GM12878 (cell line): ENCODE data around the gene MTHFD1L. TPM values are rescaled to one million over a fixed set of nuclear protein-coding genes. Genes with fewer than 3 reads are reported as not detected.

Experiments
- ATAC-seq: fragments of 200-7000 bp; cut with Tn5 transposase; 3 replicates; pipeline ENCODE4 v1.9.1; 2020; ENCODE audit warnings: mild to moderate bottlenecking, moderate library complexity
- BruUV-seq: library from RNA; stranded (reverse); fragments of 400-500 nt; replicated peaks from 2 replicates; lab custom pipeline; 2021; lab: Mats Ljungman, UMichigan
- CTCF ChIA-PET: fragments of 300-600 bp; sonication (Branson Sonifier 250); formaldehyde crosslinking; extraction: SDS; loops from one replicate; lab custom pipeline; 2021; ENCODE audit warnings: inconsistent platforms; lab: Yijun Ruan, JAX
- POLR2A ChIA-PET: fragments of 350-600 bp; formaldehyde crosslinking; extraction: SDS; loops from one replicate; lab custom pipeline; 2021; ENCODE audit warnings: inconsistent platforms; lab: Charles Lee
- RAD21 ChIA-PET: fragments of 300-600 bp; sonication (Branson Sonifier 250); formaldehyde crosslinking; loops from one replicate; lab custom pipeline; 2023; ENCODE audit warnings: antibody characterized with exemption; ENCODE audit not compliant: unreplicated experiment; lab: Charles Lee
- SMC1A ChIA-PET: fragments of 300-600 bp; sonication (Branson Sonifier 250); formaldehyde crosslinking; loops from one replicate; lab custom pipeline; 2023; ENCODE audit not compliant: unreplicated experiment, uncharacterized antibody; lab: Charles Lee
- DNase-seq: peaks from one replicate; pipeline ENCODE4 v3.0.0-alpha.2; 2011; ENCODE audit warnings: low read depth, low spot score
- FAIRE-seq: peaks from 3 replicates; lab custom pipeline; 2011; peaks lifted over from hg19 to GRCh38; lab: Jason Lieb, UNC
- H2AFZ ChIP-seq: 2 replicates; pipeline ENCODE4 v1.6.0; 2011; ENCODE audit warnings: low read depth, low read length, control low read depth; ENCODE audit not compliant: control insufficient read depth
- H3K27ac ChIP-seq: 2 replicates; pipeline ENCODE4 v1.5.1; 2011; ENCODE audit warnings: control low read depth; ENCODE audit not compliant: control insufficient read depth, insufficient read depth
- H3K27me3 ChIP-seq, 2 experiments: replicated peaks in 1 of 2; 2 replicates each; pipeline versions ENCODE4 v1.6.0 to v1.6.1; 2011; ENCODE audit warnings: low read length in 1 of 2; ENCODE audit not compliant: control insufficient read depth in 2 of 2, insufficient read depth in 2 of 2
- H3K36me3 ChIP-seq, 2 experiments: 2 replicates each; pipeline ENCODE4 v1.5.1; 2011; ENCODE audit warnings: low read length in 1 of 2; ENCODE audit not compliant: control insufficient read depth in 2 of 2, insufficient read depth in 2 of 2
- H3K4me1 ChIP-seq: 2 replicates; pipeline ENCODE4 v1.6.1; 2011; ENCODE audit warnings: mild to moderate bottlenecking, low read length, moderate library complexity, mixed read lengths; ENCODE audit not compliant: control insufficient read depth, insufficient read depth
- H3K4me2 ChIP-seq: 2 replicates; pipeline ENCODE4 v1.6.0; 2011; ENCODE audit warnings: control low read depth; ENCODE audit not compliant: control insufficient read depth, insufficient read depth
- H3K4me3 ChIP-seq: fragments of 200-600 bp; sonication (generic); 2 replicates; pipeline ENCODE4 v1.5.1; 2016
- H3K79me2 ChIP-seq: 2 replicates; pipeline ENCODE4 v1.6.0; 2011; ENCODE audit warnings: low read length; ENCODE audit not compliant: control insufficient read depth, insufficient read depth
- H3K9ac ChIP-seq: 2 replicates; pipeline ENCODE4 v1.8.0; 2011; ENCODE audit warnings: low read length, control low read depth, mixed read lengths; ENCODE audit not compliant: control insufficient read depth, insufficient read depth
- H3K9me3 ChIP-seq: replicated peaks from 3 replicates; pipeline ENCODE4 v1.5.1; 2011; ENCODE audit warnings: mild to moderate bottlenecking, low read length; ENCODE audit not compliant: control insufficient read depth, insufficient read depth
- H4K20me1 ChIP-seq: 2 replicates; pipeline ENCODE4 v1.6.0; 2011; ENCODE audit not compliant: control insufficient read depth, insufficient read depth
- ATF7 ChIP-seq: fragments of 450-650 bp; IDR thresholded peaks from 2 replicates; pipeline ENCODE4 v1.6.1; 2016; ENCODE audit warnings: low read depth, mild to moderate bottlenecking
- BACH1 ChIP-seq: fragments of 450-650 bp; IDR thresholded peaks from 2 replicates; pipeline ENCODE4 v1.6.1; 2017; ENCODE audit warnings: mild to moderate bottlenecking, borderline replicate concordance
- CHD1 ChIP-seq: IDR thresholded peaks from 2 replicates; pipeline ENCODE4 v1.6.1; 2012; ENCODE audit warnings: low read depth, low read length, improper control_type of control experiment
- DPF2 ChIP-seq: fragments of 450-650 bp; IDR thresholded peaks from 2 replicates; pipeline ENCODE4 v1.6.1; 2017; ENCODE audit warnings: mild to moderate bottlenecking
- ESRRA ChIP-seq: IDR thresholded peaks from 2 replicates; pipeline ENCODE4 v1.6.1; 2012; ENCODE audit warnings: mild to moderate bottlenecking, low read length, improper control_type of control experiment
- HDAC2 ChIP-seq: fragments of 200-600 bp; sonication (generic); IDR thresholded peaks from 2 replicates; pipeline ENCODE4 v1.6.1; 2017
- JUND ChIP-seq: IDR thresholded peaks from 2 replicates; pipeline ENCODE4 v1.6.1; 2012; ENCODE audit warnings: low read depth, mild to moderate bottlenecking, low read length, improper control_type of control experiment, moderate library complexity
- MEF2A ChIP-seq: IDR thresholded peaks from 2 replicates; pipeline ENCODE4 v1.6.1; 2011; ENCODE audit warnings: low read depth, mild to moderate bottlenecking, low read length, moderate library complexity; ENCODE audit not compliant: insufficient read depth
- MYB ChIP-seq: fragments of 150-350 bp; IDR thresholded peaks from 2 replicates; pipeline ENCODE4 v1.6.1; 2014; ENCODE audit warnings: mild to moderate bottlenecking, low read depth, low read length, borderline replicate concordance
- MYC ChIP-seq: IDR thresholded peaks from 2 replicates; pipeline ENCODE4 v1.6.1; 2011; ENCODE audit warnings: mild to moderate bottlenecking, low read length, moderate library complexity, inconsistent platforms; ENCODE audit not compliant: insufficient read depth, insufficient replicate concordance, insufficient read length, severe bottlenecking
- NBN ChIP-seq: fragments of 450-650 bp; IDR thresholded peaks from 2 replicates; pipeline ENCODE4 v1.6.1; 2016
- NR2C2 ChIP-seq: IDR thresholded peaks from 2 replicates; pipeline ENCODE4 v1.6.1; 2011; ENCODE audit warnings: borderline replicate concordance, low read depth; ENCODE audit not compliant: control insufficient read depth, insufficient read length
- RUNX3 ChIP-seq: IDR thresholded peaks from 2 replicates; pipeline ENCODE4 v1.6.1; 2012; ENCODE audit warnings: low read length, inconsistent platforms
- SIX5 ChIP-seq: IDR thresholded peaks from 2 replicates; pipeline ENCODE4 v1.6.1; 2011; ENCODE audit warnings: mild to moderate bottlenecking, low read depth, low read length, moderate library complexity; ENCODE audit not compliant: severe bottlenecking
- SMC3 ChIP-seq: IDR thresholded peaks from 2 replicates; pipeline ENCODE4 v1.6.1; 2011; ENCODE audit warnings: low read length, improper control_type of control experiment, borderline replicate concordance
- SPI1 ChIP-seq: IDR thresholded peaks from 2 replicates; pipeline ENCODE4 v1.6.1; 2011; ENCODE audit warnings: low read depth, mild to moderate bottlenecking, low read length, moderate library complexity, borderline replicate concordance; ENCODE audit not compliant: insufficient read depth
- SUPT20H ChIP-seq: IDR thresholded peaks from 2 replicates; pipeline ENCODE4 v1.6.1; 2011; ENCODE audit warnings: low read depth, mild to moderate bottlenecking, low read length, moderate library complexity, borderline replicate concordance; ENCODE audit not compliant: control insufficient read depth
- TCF12 ChIP-seq: IDR thresholded peaks from 2 replicates; pipeline ENCODE4 v1.6.1; 2011; ENCODE audit warnings: low read depth, mild to moderate bottlenecking, low read length
- TCF3 ChIP-seq: IDR thresholded peaks from 2 replicates; pipeline ENCODE4 v1.6.1; 2012; ENCODE audit warnings: low read depth, mild to moderate bottlenecking, low read length, borderline replicate concordance; ENCODE audit not compliant: insufficient read depth
- WGBS: methylation state at CpG from one replicate; pipeline ENCODE4 v1.1.6; 2016; ENCODE audit warnings: low lambda C conversion rate; ENCODE audit not compliant: insufficient replicate concordance, insufficient coverage; ENCODE audit errors: missing lambda C conversion rate; 5-methylcytosine and 5-hydroxymethylcytosine counted together
- in situ Hi-C: fragments of 300-500 bp; cut with MboI; formaldehyde crosslinking; loops from 9 replicates; pipeline ENCODE4 v1.14.3; 2018; ENCODE audit warnings: mixed read lengths
- intact Hi-C: fragments of 100-400 bp; cut with micrococcal nuclease; formaldehyde crosslinking; loops from one replicate; pipeline ENCODE4 v1.14.2; 2022; ENCODE audit not compliant: unreplicated experiment
- polyA plus RNA-seq, 11 experiments: library from polyadenylated mRNA; depleted of rRNA in 4 of 11; unstranded in 6 of 11; stranded (reverse) in 5 of 11; fragments of >200 nt; fragmentation: Nextera tagmentation in 4 of 11; fragmentation: Illumina TruSeq in 1 of 11; extraction: Ambion mirVana in 4 of 11; extraction: Trizol in 1 of 11; gene quantifications; 1 replicate in 1 of 11; 2 replicates in 10 of 11; pipeline versions ENCODE4 v1.2.1 to v1.2.3, GENCODE V29; 2011 to 2016; ENCODE audit warnings: inconsistent platforms in 2 of 11, missing spikeins in 2 of 11, low read depth in 1 of 11
- total RNA-seq, 4 experiments: library from RNA; depleted of rRNA in 3 of 4; stranded (reverse); fragments of >200 nt in 3 of 4; fragmentation: Illumina TruSeq in 1 of 4; extraction: Trizol in 1 of 4; gene quantifications; 2 replicates each; pipeline versions ENCODE4 v1.2.1 to v1.2.3, GENCODE V29; 2013 to 2021
- TF ChIP-seq, protein P1 (sequence below): fragments of 450-650 bp; IDR thresholded peaks from 2 replicates; pipeline ENCODE4 v1.6.1; 2016; ENCODE audit warnings: mild to moderate bottlenecking

The MTHFD1L gene
- total and polyA plus RNA-seq, 10 of the 15 experiments (the other 5 are each of a cell fraction or from before 2014, with no cell fraction given): 11.7 to 75.5 (median 28.8) TPM

GRCh38 chr6:151088599-151088935, 223.1 kb downstream of the MTHFD1L start (continued):
- TF ChIP-seq SUPT20H: no peak

DNA sequence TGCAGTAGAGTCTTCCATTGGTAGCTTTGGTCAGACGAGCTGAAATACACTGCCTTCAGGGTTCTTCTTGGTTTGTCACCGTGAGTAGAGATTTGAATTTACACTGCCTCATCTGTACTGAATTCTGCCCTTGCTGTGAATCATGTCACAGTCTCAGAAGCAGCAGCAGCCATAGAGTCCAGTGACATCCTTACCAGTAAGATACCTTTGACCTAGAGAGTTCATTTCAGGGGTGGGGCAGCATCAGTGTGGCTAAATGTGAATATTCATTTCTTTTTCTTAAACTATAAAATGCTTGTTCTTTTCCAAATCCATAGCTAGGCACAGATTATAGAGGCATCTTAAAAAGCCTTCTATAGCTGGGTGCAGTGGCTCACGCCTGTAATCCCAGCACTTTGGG, 223.5 kb downstream of the MTHFD1L start:
- no peaks in the 10 kb centered on the region for H4K20me1 ChIP-seq
- no peak for FAIRE-seq
- BruUV-seq: no TSS peak
- H3K4me2 ChIP-seq: no peak overlapping the region
- no peaks in the 10 kb centered on the region for H3K27me3 ChIP-seq
- no peaks in the 10 kb centered on the region for H3K9me3 ChIP-seq
- H3K27ac ChIP-seq: no peak overlapping the region
- TF ChIP-seq MEF2A (no peak), RUNX3 (no peak), MYB (no peak), TCF3 (no peak), ATF7 (no peak), TCF12 (no peak), SIX5 (no peak), NR2C2 (no peak), CHD1 (no peak), DPF2 (no peak), HDAC2 (no peak), BACH1 (no peak), JUND (no peak), NBN (no peak), ESRRA (no peak), SPI1 (no peak), MYC (no peak), SMC3 (no peak)
- TF ChIP-seq, protein P1, sequence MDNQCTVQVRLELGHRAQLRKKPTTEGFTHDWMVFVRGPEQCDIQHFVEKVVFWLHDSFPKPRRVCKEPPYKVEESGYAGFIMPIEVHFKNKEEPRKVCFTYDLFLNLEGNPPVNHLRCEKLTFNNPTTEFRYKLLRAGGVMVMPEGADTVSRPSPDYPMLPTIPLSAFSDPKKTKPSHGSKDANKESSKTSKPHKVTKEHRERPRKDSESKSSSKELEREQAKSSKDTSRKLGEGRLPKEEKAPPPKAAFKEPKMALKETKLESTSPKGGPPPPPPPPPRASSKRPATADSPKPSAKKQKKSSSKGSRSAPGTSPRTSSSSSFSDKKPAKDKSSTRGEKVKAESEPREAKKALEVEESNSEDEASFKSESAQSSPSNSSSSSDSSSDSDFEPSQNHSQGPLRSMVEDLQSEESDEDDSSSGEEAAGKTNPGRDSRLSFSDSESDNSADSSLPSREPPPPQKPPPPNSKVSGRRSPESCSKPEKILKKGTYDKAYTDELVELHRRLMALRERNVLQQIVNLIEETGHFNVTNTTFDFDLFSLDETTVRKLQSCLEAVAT: no peak
- no peak for DNase-seq
- ChIA-PET RAD21 (no interaction called here), SMC1A (no interaction called here), POLR2A (no interaction called here), CTCF (no interaction called here)
- intact Hi-C loops: no loop called here
- H3K4me1 ChIP-seq: no peaks in the 10 kb centered on the region
- in situ Hi-C loops: no loop called here
- no peaks in the 10 kb centered on the region for H3K79me2 ChIP-seq
- no peak overlapping the region for H3K9ac ChIP-seq
- 95% methylated on average over 3 of the region's 3 CpGs for WGBS
- H2AFZ ChIP-seq: no peak overlapping the region
- ATAC-seq: no peak
- no peak overlapping the region for H3K4me3 ChIP-seq
- peaks cover 4% of the 10 kb centered on the region in 2 experiments for H3K36me3 ChIP-seq
